H9 (cell line): Measurements from ENCODE around the gene CFAP410. TPM values are rescaled to one million over a fixed set of nuclear protein-coding genes. Genes with fewer than 3 reads are reported as not detected.

Experiments used
- DNase-seq: peaks from one replicate; pipeline ENCODE4 v3.0.0-alpha.2; 2017
- H2AFZ ChIP-seq: one replicate; pipeline ENCODE4 v1.6.1; 2013; ENCODE audit warnings: mild to moderate bottlenecking, low read length, control low read depth, moderate library complexity
- H2AK5ac ChIP-seq: 2 replicates; pipeline ENCODE4 v1.6.1; 2013; ENCODE audit warnings: low read length, control low read depth, mixed read lengths; ENCODE audit not compliant: insufficient read length
- H2BK120ac ChIP-seq: one replicate; pipeline ENCODE4 v1.6.1; 2013; ENCODE audit warnings: low read depth, mild to moderate bottlenecking, low read length, control low read depth, inconsistent platforms; ENCODE audit not compliant: poor library complexity, severe bottlenecking
- H2BK12ac ChIP-seq: 2 replicates; pipeline ENCODE4 v1.6.1; 2013; ENCODE audit warnings: low read length, control low read depth, mixed read lengths, low read depth; ENCODE audit not compliant: insufficient read length
- H2BK15ac ChIP-seq: 2 replicates; pipeline ENCODE4 v1.6.1; 2013; ENCODE audit warnings: low read depth, low read length, control low read depth
- H2BK20ac ChIP-seq: one replicate; pipeline ENCODE4 v1.6.1; 2013; ENCODE audit warnings: low read depth, mild to moderate bottlenecking, low read length, control low read depth, inconsistent platforms; ENCODE audit not compliant: poor library complexity, severe bottlenecking
- H2BK5ac ChIP-seq: 2 replicates; pipeline ENCODE4 v1.6.1; 2013; ENCODE audit warnings: low read length, control low read depth, mixed read lengths; ENCODE audit not compliant: insufficient read length
- H3K14ac ChIP-seq: 2 replicates; pipeline ENCODE4 v1.6.1; 2013; ENCODE audit warnings: low read length, control low read depth; ENCODE audit not compliant: insufficient read depth
- H3K18ac ChIP-seq: 2 replicates; pipeline ENCODE4 v1.6.1; 2013; ENCODE audit warnings: low read depth, mild to moderate bottlenecking, mixed read lengths, low read length, control low read depth; ENCODE audit not compliant: insufficient read length
- H3K23ac ChIP-seq: 2 replicates; pipeline ENCODE4 v1.6.1; 2013; ENCODE audit warnings: low read length, control low read depth, mixed read lengths, low read depth; ENCODE audit not compliant: insufficient read length
- H3K23me2 ChIP-seq: 2 replicates; pipeline ENCODE4 v1.6.1; 2013; ENCODE audit warnings: low read depth, mild to moderate bottlenecking, mixed read lengths, low read length, control low read depth; ENCODE audit not compliant: insufficient read length, poor library complexity, severe bottlenecking
- H3K27ac ChIP-seq: 2 replicates; pipeline ENCODE4 v1.5.1; 2013; ENCODE audit warnings: low read length, control low read depth, mixed read lengths, low read depth; ENCODE audit not compliant: insufficient read length
- H3K27me3 ChIP-seq: 2 replicates; pipeline ENCODE4 v1.6.1; 2013; ENCODE audit warnings: low read length, control low read depth, inconsistent platforms; ENCODE audit not compliant: insufficient read depth
- H3K4ac ChIP-seq: 2 replicates; pipeline ENCODE4 v1.6.1; 2013; ENCODE audit warnings: low read depth, mild to moderate bottlenecking, control low read depth, inconsistent platforms, low read length, moderate library complexity
- H3K4me1 ChIP-seq: 2 replicates; pipeline ENCODE4 v1.6.1; 2013; ENCODE audit warnings: low read length, control low read depth, inconsistent platforms; ENCODE audit not compliant: insufficient read depth
- H3K4me2 ChIP-seq: 2 replicates; pipeline ENCODE4 v1.6.1; 2013; ENCODE audit warnings: low read length, control low read depth, mixed read lengths; ENCODE audit not compliant: insufficient read length, insufficient read depth
- H3K56ac ChIP-seq: 2 replicates; pipeline ENCODE4 v1.6.1; 2013; ENCODE audit warnings: low read depth, mild to moderate bottlenecking, mixed read lengths, low read length, control low read depth; ENCODE audit not compliant: insufficient read length
- H3K79me1 ChIP-seq: 2 replicates; pipeline ENCODE4 v1.6.1; 2013; ENCODE audit warnings: low read depth, mild to moderate bottlenecking, moderate library complexity, low read length, control low read depth, inconsistent platforms; ENCODE audit not compliant: insufficient read depth, poor library complexity, severe bottlenecking
- H3K79me2 ChIP-seq: 2 replicates; pipeline ENCODE4 v1.6.1; 2013; ENCODE audit warnings: low read length, control low read depth, inconsistent platforms; ENCODE audit not compliant: insufficient read depth
- H3K9ac ChIP-seq: 2 replicates; pipeline ENCODE4 v1.6.1; 2013; ENCODE audit warnings: low read length, control low read depth, mixed read lengths; ENCODE audit not compliant: insufficient read length; ENCODE audit errors: extremely low read depth
- H3K9me3 ChIP-seq: one replicate; pipeline ENCODE4 v1.6.1; 2013; ENCODE audit warnings: low read depth, low read length, inconsistent platforms; ENCODE audit not compliant: control insufficient read depth
- H3T11ph ChIP-seq: one replicate; pipeline ENCODE4 v1.6.1; 2013; ENCODE audit warnings: mild to moderate bottlenecking, low read length, control low read depth, inconsistent platforms
- H4K20me1 ChIP-seq: one replicate; pipeline ENCODE4 v1.6.1; 2013; ENCODE audit not compliant: control insufficient read depth, insufficient read length, insufficient read depth
- H4K5ac ChIP-seq: 2 replicates; pipeline ENCODE4 v1.6.1; 2013; ENCODE audit warnings: low read depth, mild to moderate bottlenecking, mixed read lengths, low read length, control low read depth; ENCODE audit not compliant: insufficient read length
- H4K8ac ChIP-seq: replicated peaks from 2 replicates; pipeline ENCODE4 v1.6.1; 2013; ENCODE audit warnings: low read length, control low read depth, mixed read lengths, low read depth; ENCODE audit not compliant: insufficient read length
- H4K91ac ChIP-seq: 2 replicates; pipeline ENCODE4 v1.6.1; 2013; ENCODE audit warnings: low read depth, mild to moderate bottlenecking, moderate library complexity, mixed read lengths, low read length, control low read depth; ENCODE audit not compliant: insufficient read length
- H3K27ac Mint-ChIP-seq, 3 experiments: 2 replicates in 2 of 3; 3 replicates in 1 of 3; pipeline ENCODE4 v1.8.0; 2020 to 2021; ENCODE audit warnings: mixed read lengths in 3 of 3, mild to moderate bottlenecking in 1 of 3, moderate library complexity in 1 of 3
- H3K27me3 Mint-ChIP-seq: 2 replicates; pipeline ENCODE4 v1.8.0; 2021; ENCODE audit warnings: low read depth, mild to moderate bottlenecking, moderate library complexity, mixed read lengths
- H3K36me3 Mint-ChIP-seq, 3 experiments: 2 replicates in 2 of 3; 3 replicates in 1 of 3; pipeline ENCODE4 v1.8.0; 2020 to 2021; ENCODE audit warnings: low read depth in 3 of 3, mixed read lengths in 3 of 3; ENCODE audit not compliant: insufficient read depth in 1 of 3
- H3K4me1 Mint-ChIP-seq, 2 experiments: 2 replicates each; pipeline ENCODE4 v1.8.0; 2020; ENCODE audit warnings: mixed read lengths in 2 of 2
- H3K4me3 Mint-ChIP-seq, 2 experiments: 2 replicates in 1 of 2; 3 replicates in 1 of 2; pipeline ENCODE4 v1.8.0; 2020 to 2021; ENCODE audit warnings: mild to moderate bottlenecking in 2 of 2, mixed read lengths in 2 of 2, moderate library complexity in 1 of 2
- H3K9me3 Mint-ChIP-seq, 2 experiments: 2 replicates in 1 of 2; 3 replicates in 1 of 2; pipeline ENCODE4 v1.8.0; 2020; ENCODE audit warnings: mild to moderate bottlenecking in 2 of 2, mixed read lengths in 2 of 2, moderate library complexity in 1 of 2
- WGBS: extraction: QIAGEN DNeasy Blood & Tissue Kit; methylation state at CpG from one replicate; pipeline ENCODE4 v1.1.7; 2013; ENCODE audit warnings: missing lambda C conversion rate, low lambda C conversion rate, mixed read lengths; ENCODE audit not compliant: insufficient read length; ENCODE audit errors: extremely low coverage; 5-methylcytosine and 5-hydroxymethylcytosine counted together
- total RNA-seq: library from RNA; stranded (reverse); gene quantifications from 2 replicates; pipeline ENCODE4 v1.2.1, GENCODE V29; 2021
- TF ChIP-seq, protein P1 (sequence below): fragments of 200-600 bp; sonication (generic); conservative IDR thresholded peaks from 3 replicates; pipeline ENCODE4 v1.8.0; 2021; ENCODE audit warnings: antibody characterized with exemption, mild to moderate bottlenecking

CFAP410 gene
- total RNA-seq, 1 experiment from 2014 or later, result 17.0 TPM

DNA sequence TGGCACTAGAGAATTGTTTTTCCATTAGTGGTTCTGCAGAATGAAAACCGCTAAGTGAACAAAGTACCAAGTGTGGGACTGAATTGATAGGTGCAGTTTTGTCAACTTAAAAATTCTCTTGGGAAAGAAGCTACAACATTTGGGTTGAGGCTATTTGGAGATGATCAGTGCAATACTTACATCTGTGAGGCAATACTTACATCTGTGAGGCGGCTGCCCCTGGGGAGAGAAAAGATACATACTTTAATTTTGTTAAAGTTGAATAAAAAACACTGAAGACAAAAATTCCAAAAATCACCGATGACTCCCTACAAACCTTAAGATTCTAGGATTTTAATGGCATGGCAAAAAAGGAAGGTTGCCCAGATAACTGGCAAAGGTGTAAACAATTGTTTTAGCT lies 1.7 kb downstream of the CFAP410 start:
- Histone ChIP-seq H3T11ph (no peak overlapping the region), H3K14ac (no peak overlapping the region), H3K9me3 (no peaks in the 10 kb centered on the region), H2BK15ac (no peak overlapping the region), H3K79me2 (no peaks in the 10 kb centered on the region), H2BK12ac (no peak overlapping the region), H3K79me1 (no peaks in the 10 kb centered on the region), H2BK120ac (no peak overlapping the region), H4K5ac (no peak overlapping the region), H3K27ac (no peak overlapping the region), H2AK5ac (no peak overlapping the region), H2AFZ (no peak overlapping the region), H2BK5ac (no peak overlapping the region), H3K4me1 (no peaks in the 10 kb centered on the region), H4K8ac (no peak overlapping the region), H4K91ac (no peak overlapping the region), H3K4me2 (no peak overlapping the region), H3K27me3 (no peaks in the 10 kb centered on the region), H3K56ac (no peak overlapping the region), H3K4ac (no peak overlapping the region), H3K18ac (no peak overlapping the region), H3K23me2 (peaks cover 6% of the 10 kb centered on the region), H4K20me1 (no peaks in the 10 kb centered on the region), H3K23ac (no peak overlapping the region), H2BK20ac (no peak overlapping the region), H3K9ac (no peak overlapping the region)
- no peaks in the 10 kb centered on the region for H3K27me3 Mint-ChIP-seq
- H3K27ac Mint-ChIP-seq, result no peak overlapping the region
- no CpG with 5 or more reads among the region's 3 CpGs for WGBS
- peaks cover 28 to 34% of the 10 kb centered on the region in 2 experiments for H3K4me1 Mint-ChIP-seq
- TF ChIP-seq, protein P1, sequence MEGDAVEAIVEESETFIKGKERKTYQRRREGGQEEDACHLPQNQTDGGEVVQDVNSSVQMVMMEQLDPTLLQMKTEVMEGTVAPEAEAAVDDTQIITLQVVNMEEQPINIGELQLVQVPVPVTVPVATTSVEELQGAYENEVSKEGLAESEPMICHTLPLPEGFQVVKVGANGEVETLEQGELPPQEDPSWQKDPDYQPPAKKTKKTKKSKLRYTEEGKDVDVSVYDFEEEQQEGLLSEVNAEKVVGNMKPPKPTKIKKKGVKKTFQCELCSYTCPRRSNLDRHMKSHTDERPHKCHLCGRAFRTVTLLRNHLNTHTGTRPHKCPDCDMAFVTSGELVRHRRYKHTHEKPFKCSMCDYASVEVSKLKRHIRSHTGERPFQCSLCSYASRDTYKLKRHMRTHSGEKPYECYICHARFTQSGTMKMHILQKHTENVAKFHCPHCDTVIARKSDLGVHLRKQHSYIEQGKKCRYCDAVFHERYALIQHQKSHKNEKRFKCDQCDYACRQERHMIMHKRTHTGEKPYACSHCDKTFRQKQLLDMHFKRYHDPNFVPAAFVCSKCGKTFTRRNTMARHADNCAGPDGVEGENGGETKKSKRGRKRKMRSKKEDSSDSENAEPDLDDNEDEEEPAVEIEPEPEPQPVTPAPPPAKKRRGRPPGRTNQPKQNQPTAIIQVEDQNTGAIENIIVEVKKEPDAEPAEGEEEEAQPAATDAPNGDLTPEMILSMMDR, result no peak
- DNase-seq, result no peak
- peaks cover 0 to 5% (median 0%) of the 10 kb centered on the region in 3 experiments; a peak in 1 of 7 replicates for H3K36me3 Mint-ChIP-seq
- peak overlapping the region in 1 of 2 experiments; percentile 76; a peak in 2 of 5 replicates for H3K4me3 Mint-ChIP-seq
- no peaks in the 10 kb centered on the region for H3K9me3 Mint-ChIP-seq
